Measurements from ENCODE around the gene CCDC171. TPM values are rescaled to one million over a fixed set of nuclear protein-coding genes. Genes with fewer than 3 reads are reported as not detected.

The CCDC171 gene
- total RNA-seq, 1 experiment from 2014 or later: 2.4 TPM

GRCh38 chr9:15741015-15741414 is 188.2 kb downstream of the CCDC171 start:
- DNase-seq: no peak
- no peaks in the 10 kb centered on the region for H3K79me1 ChIP-seq (ENCODE audit: insufficient read depth, low read depth, low read length, poor library complexity, severe bottlenecking)
- no peak overlapping the region for H2BK120ac ChIP-seq (ENCODE audit: low read depth, low read length, poor library complexity, severe bottlenecking)
- H4K91ac ChIP-seq (ENCODE audit: insufficient read length, low read depth, low read length): no peak overlapping the region
- H3K56ac ChIP-seq (ENCODE audit: insufficient read length, low read depth, low read length): no peak overlapping the region
- no peaks in the 10 kb centered on the region for H3K27me3 Mint-ChIP-seq (ENCODE audit: low read depth)
- no peak overlapping the region for H3K14ac ChIP-seq (ENCODE audit: insufficient read depth, low read length)
- no peak overlapping the region for H3K4ac ChIP-seq (ENCODE audit: low read depth, low read length)
- no peaks in the 10 kb centered on the region for H3K9me3 ChIP-seq (ENCODE audit: control insufficient read depth, low read depth, low read length)
- TF ChIP-seq CTCF (conservative IDR thresholded peaks at IDR 0.05): no peak
- no peaks in the 10 kb centered on the region for H3K79me2 ChIP-seq (ENCODE audit: insufficient read depth, low read length)
- H3T11ph ChIP-seq (ENCODE audit: low read length): no peak overlapping the region
- no peak overlapping the region for H3K27ac Mint-ChIP-seq
- no peak overlapping the region for H2BK5ac ChIP-seq (ENCODE audit: insufficient read length, low read length)
- H2BK15ac ChIP-seq (ENCODE audit: low read depth, low read length): no peak overlapping the region
- no peaks in the 10 kb centered on the region for H4K20me1 ChIP-seq (ENCODE audit: control insufficient read depth, insufficient read depth, insufficient read length)
- H4K8ac ChIP-seq (replicated peaks; ENCODE audit: insufficient read length, low read depth, low read length): no peak overlapping the region
- H3K36me3 Mint-ChIP-seq (ENCODE audit: insufficient read depth in 1 of 3, low read depth in 3 of 3): no peaks in the 10 kb centered on the region
- no peak overlapping the region for H4K5ac ChIP-seq (ENCODE audit: insufficient read length, low read depth, low read length)
- H3K23me2 ChIP-seq (ENCODE audit: insufficient read length, low read depth, low read length, poor library complexity, severe bottlenecking): no peaks in the 10 kb centered on the region
- H2AK5ac ChIP-seq (ENCODE audit: insufficient read length, low read length): no peak overlapping the region
- no peak overlapping the region for H3K27ac ChIP-seq (ENCODE audit: insufficient read length, low read depth, low read length)
- H3K9me3 Mint-ChIP-seq: no peaks in the 10 kb centered on the region
- no peaks in the 10 kb centered on the region for H3K4me1 ChIP-seq (ENCODE audit: insufficient read depth, low read length)
- no peak overlapping the region for H2BK12ac ChIP-seq (ENCODE audit: insufficient read length, low read depth, low read length)
- H3K27me3 ChIP-seq (ENCODE audit: insufficient read depth, low read length): no peaks in the 10 kb centered on the region
- H3K9ac ChIP-seq (ENCODE audit: extremely low read depth, insufficient read length, low read length): no peak overlapping the region
- H3K23ac ChIP-seq (ENCODE audit: insufficient read length, low read depth, low read length): no peak overlapping the region
- peaks cover 0 to 3% of the 10 kb centered on the region in 2 experiments; a peak in 1 of 4 replicates for H3K4me1 Mint-ChIP-seq
- H2BK20ac ChIP-seq (ENCODE audit: low read depth, low read length, poor library complexity, severe bottlenecking): no peak overlapping the region
- WGBS (ENCODE audit: extremely low coverage, insufficient read length, low lambda C conversion rate): no CpG with 5 or more reads among the region's 2 CpGs
- no peak overlapping the region for H3K18ac ChIP-seq (ENCODE audit: insufficient read length, low read depth, low read length)
- H3K4me2 ChIP-seq (ENCODE audit: insufficient read depth, insufficient read length, low read length): no peak overlapping the region
- H2AFZ ChIP-seq (ENCODE audit: low read length): no peak overlapping the region
- no peak overlapping the region for H3K4me3 Mint-ChIP-seq

Measured in H9 (cell line).